Transverse colon (tissue), 4 donors: ENCODE measurements around the gene HSPH1. TPM values are rescaled to one million over a fixed set of nuclear protein-coding genes. Genes with fewer than 3 reads are reported as not detected.

Experiments used
- DNase-seq: peaks from one replicate; pipeline ENCODE4 v3.0.0-alpha.2; 2019
- H3K27ac ChIP-seq, 4 donors: fragments of 200-600 bp; sonication (generic); 2 replicates each; pipeline ENCODE4 v1.5.1; 2016 to 2018; ENCODE audit warnings: inconsistent platforms in 4 of 4
- H3K27me3 ChIP-seq: fragments of 200-600 bp; sonication (generic); 2 replicates; pipeline ENCODE4 v1.5.1; 2017; ENCODE audit warnings: inconsistent platforms
- H3K36me3 ChIP-seq, 4 donors: fragments of 200-600 bp; sonication (generic); 2 replicates each; pipeline ENCODE4 v1.5.1; 2017 to 2019; ENCODE audit warnings: inconsistent platforms in 4 of 4
- H3K4me1 ChIP-seq, 4 donors: fragments of 200-600 bp; sonication (generic); 2 replicates each; pipeline ENCODE4 v1.5.1; 2017 to 2020; ENCODE audit warnings: inconsistent platforms in 4 of 4
- H3K4me3 ChIP-seq, 4 donors: fragments of 200-600 bp; sonication (generic); 1 replicate in 1 of 4; 2 replicates in 3 of 4; pipeline versions ENCODE4 v1.5.1 to v1.6.1; 2017 to 2019; ENCODE audit warnings: inconsistent platforms in 4 of 4
- H3K9me3 ChIP-seq, 2 donors: fragments of 200-600 bp; sonication (generic); 2 replicates each; pipeline ENCODE4 v1.5.1; 2017 to 2019; ENCODE audit warnings: inconsistent platforms in 2 of 2
- CTCF ChIP-seq, 5 experiments: fragments of 200-600 bp in 3 of 5; fragments of 450-650 bp in 2 of 5; sonication (generic) in 3 of 5; IDR thresholded peaks; 1 replicate in 2 of 5; 2 replicates in 3 of 5; pipeline ENCODE4 v1.5.1; 2016 to 2017; ENCODE audit warnings: antibody characterized with exemption in 5 of 5, inconsistent platforms in 3 of 5, mild to moderate bottlenecking in 2 of 5, moderate library complexity in 1 of 5
- EP300 ChIP-seq: sonication (generic); formaldehyde crosslinking; IDR thresholded peaks from one replicate; pipeline ENCODE4 v1.6.1; 2017; ENCODE audit warnings: antibody characterized with exemption, low read depth
- POLR2A ChIP-seq: fragments of 450-650 bp; IDR thresholded peaks from one replicate; pipeline ENCODE4 v1.6.1; 2016; ENCODE audit warnings: antibody characterized with exemption, mild to moderate bottlenecking, moderate library complexity
- POLR2AphosphoS5 ChIP-seq, 3 donors: sonication (generic); formaldehyde crosslinking; IDR thresholded peaks; one replicate each; pipeline ENCODE4 v1.6.1; 2016; ENCODE audit warnings: antibody characterized with exemption in 3 of 3
- WGBS, 2 donors: methylation state at CpG; one replicate each; pipeline ENCODE4 v1.1.5; 2018; ENCODE audit warnings: low coverage in 1 of 2; 5-methylcytosine and 5-hydroxymethylcytosine counted together
- in situ Hi-C, 4 donors: fragments of 200-750 bp; cut with MboI; loops; one replicate each; pipeline versions ENCODE4 v1.15.0 to v1.15.1; 2017; ENCODE audit warnings: low sequenced_read_pairs in 3 of 4, low pct_ligation_motif_present in 1 of 4, low pct_unique_long_range_greater_than_20kb in 1 of 4
- intact Hi-C: fragments of 100-400 bp; cut with DNase I; formaldehyde crosslinking; loops from one replicate; pipeline ENCODE4 v1.15.1; 2023; ENCODE audit warnings: low total_unique reads
- total RNA-seq, 4 donors: library from RNA; depleted of rRNA; stranded (reverse); fragments of >200 nt; gene quantifications; one replicate each; pipeline ENCODE4 v1.1.0, GENCODE V29; 2016

HSPH1 gene
- total RNA-seq, 4 donors from 2014 or later: 16.1 to 58.3 (median 30.7) TPM

GRCh38 chr13:31151837-31152236, 9.9 kb downstream of the HSPH1 start:
- Histone ChIP-seq H3K4me3 (no peak overlapping the region), H3K9me3 (no peaks in the 10 kb centered on the region), H3K36me3 (peaks cover 0 to 77% (median 37%) of the 10 kb centered on the region in 4 donors), H3K27ac (no peak overlapping the region), H3K27me3 (no peaks in the 10 kb centered on the region), H3K4me1 (no peaks in the 10 kb centered on the region)
- 93% methylated on average over 3 of the region's 3 CpGs for WGBS, 2 donors
- in situ Hi-C loops (no loop called here), intact Hi-C loops (loop anchor here (2.0 kb wide), 1 partner anchor 21 kb away; no protein-coding TSS in a partner anchor)
- TF ChIP-seq EP300 (no peak), CTCF (IDR thresholded peaks at IDR 0.05) (no peak), POLR2AphosphoS5 (IDR thresholded peaks at IDR 0.05) (no peak), POLR2A (no peak)
- no peak for DNase-seq

GRCh38 chr13:31150315-31150985, 11.3 kb downstream of the HSPH1 start:
- 86 to 93% methylated on average over 4 of the region's 4 CpGs for WGBS, 2 donors
- Histone ChIP-seq H3K27ac (no peak overlapping the region), H3K27me3 (no peaks in the 10 kb centered on the region), H3K4me3 (no peak overlapping the region), H3K9me3 (no peaks in the 10 kb centered on the region), H3K4me1 (no peaks in the 10 kb centered on the region), H3K36me3 (peaks cover 0 to 85% (median 40%) of the 10 kb centered on the region in 4 donors)
- no peak for DNase-seq
- no peak for TF ChIP-seq EP300
- no peak for TF ChIP-seq CTCF (IDR thresholded peaks at IDR 0.05)
- no peak for TF ChIP-seq POLR2AphosphoS5 (IDR thresholded peaks at IDR 0.05)
- TF ChIP-seq POLR2A: no peak
- intact Hi-C loops: no loop called here
- in situ Hi-C loops: no loop called here

GRCh38 chr13:31149604-31150003, 12.1 kb downstream of the HSPH1 start:
- Histone ChIP-seq H3K9me3 (no peaks in the 10 kb centered on the region), H3K4me3 (no peak overlapping the region), H3K27me3 (no peaks in the 10 kb centered on the region), H3K27ac (no peak overlapping the region), H3K4me1 (no peaks in the 10 kb centered on the region), H3K36me3 (peaks cover 0 to 85% (median 41%) of the 10 kb centered on the region in 4 donors)
- TF ChIP-seq EP300 (no peak), POLR2AphosphoS5 (IDR thresholded peaks at IDR 0.05) (no peak), CTCF (IDR thresholded peaks at IDR 0.05) (no peak), POLR2A (no peak)
- WGBS, 2 donors: 80 to 86% methylated on average over 1 to 2 of the region's 2 CpGs
- in situ Hi-C loops: no loop called here
- intact Hi-C loops: no loop called here
- DNase-seq: no peak

DNA sequence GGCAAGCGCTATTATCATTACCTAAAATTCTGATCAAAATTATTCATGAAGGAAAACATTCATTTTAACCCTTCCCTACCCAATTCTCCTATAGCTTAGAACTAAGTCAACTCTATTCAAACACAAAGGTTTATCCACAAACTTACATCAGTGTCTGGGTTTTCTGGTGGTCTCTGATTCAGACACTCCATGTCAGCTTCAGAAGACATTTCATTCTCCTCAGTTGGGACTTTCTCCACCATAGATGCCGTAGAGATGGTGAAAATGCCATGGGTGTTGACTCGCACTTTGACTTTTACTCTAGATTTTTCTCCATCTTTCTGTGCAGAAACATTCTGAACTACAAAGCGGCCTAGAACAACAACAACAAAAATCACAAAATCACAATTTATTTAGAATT, 16.3 kb downstream of the HSPH1 start:
- in situ Hi-C loops (no loop called here), intact Hi-C loops (no loop called here)
- Histone ChIP-seq H3K27ac (no peak overlapping the region), H3K4me1 (no peaks in the 10 kb centered on the region), H3K4me3 (no peak overlapping the region), H3K9me3 (no peaks in the 10 kb centered on the region), H3K36me3 (peaks cover 0 to 79% (median 38%) of the 10 kb centered on the region in 4 donors), H3K27me3 (no peaks in the 10 kb centered on the region)
- TF ChIP-seq POLR2A (no peak), POLR2AphosphoS5 (IDR thresholded peaks at IDR 0.05) (no peak), EP300 (no peak), CTCF (IDR thresholded peaks at IDR 0.05) (no peak)
- DNase-seq: no peak
- 97 to 98% methylated on average over 4 of the region's 4 CpGs for WGBS, 2 donors
